Endothelial cell of umbilical vein (primary cell): ENCODE measurements around the gene FOSL2. TPM values are rescaled to one million over a fixed set of nuclear protein-coding genes. Genes with fewer than 3 reads are reported as not detected.

Experiments
- BruUV-seq: library from RNA; stranded (reverse); fragments of 400-500 nt; replicated peaks from 2 replicates; lab custom pipeline; 2021; lab: Mats Ljungman, UMichigan
- CTCF ChIA-PET: fragments of 300-600, 350-600 bp; sonication (Branson Sonifier 250); formaldehyde crosslinking; loops from one replicate; lab custom pipeline; 2021; ENCODE audit warnings: antibody characterized with exemption, inconsistent platforms; lab: Charles Lee
- POLR2A ChIA-PET: fragments of 300-600, 350-600 bp; sonication (Branson Sonifier 250); formaldehyde crosslinking; loops from one replicate; lab custom pipeline; 2021; ENCODE audit warnings: antibody characterized with exemption, inconsistent platforms; lab: Charles Lee
- DNase-seq: peaks from one replicate; pipeline ENCODE4 v3.0.0-alpha.2; 2011; ENCODE audit warnings: low read depth, low spot score
- FAIRE-seq: peaks from 2 replicates; lab custom pipeline; 2011; peaks lifted over from hg19 to GRCh38; lab: Jason Lieb, UNC
- H2AFZ ChIP-seq: 2 replicates; pipeline ENCODE4 v1.6.0; 2012; ENCODE audit warnings: low read depth, low read length, control low read depth, inconsistent platforms
- H3K27ac ChIP-seq: 2 replicates; pipeline ENCODE4 v1.5.1; 2011; ENCODE audit warnings: low read depth, mild to moderate bottlenecking, control low read depth, low read length, moderate library complexity; ENCODE audit not compliant: insufficient read depth
- H3K27me3 ChIP-seq, 2 experiments: 2 replicates each; pipeline versions ENCODE4 v1.6.0 to v1.6.1; 2011; ENCODE audit warnings: low read length in 2 of 2, mixed read lengths in 1 of 2; ENCODE audit not compliant: control insufficient read depth in 2 of 2, insufficient read depth in 2 of 2
- H3K36me3 ChIP-seq, 2 experiments: 2 replicates in 1 of 2; 3 replicates in 1 of 2; pipeline ENCODE4 v1.5.1; 2011; ENCODE audit warnings: low read length in 2 of 2, mild to moderate bottlenecking in 1 of 2, moderate library complexity in 1 of 2; ENCODE audit not compliant: control insufficient read depth in 2 of 2, insufficient read depth in 2 of 2; ENCODE audit errors: extremely low read depth in 1 of 2
- H3K4me1 ChIP-seq: 3 replicates; pipeline ENCODE4 v1.5.1; 2011; ENCODE audit warnings: mild to moderate bottlenecking, low read length; ENCODE audit not compliant: control insufficient read depth, insufficient read depth; ENCODE audit errors: extremely low read depth
- H3K4me2 ChIP-seq: 2 replicates; pipeline ENCODE4 v1.6.1; 2011; ENCODE audit warnings: low read length, control low read depth, mixed read lengths; ENCODE audit not compliant: insufficient read depth
- H3K4me3 ChIP-seq, 3 experiments: fragments of 200-600 bp in 1 of 3; sonication (generic), shearing (Covaris generic) in 1 of 3; replicated peaks in 1 of 3; 2 replicates each; pipeline ENCODE4 v1.5.1; 2011 to 2016; ENCODE audit warnings: control low read depth in 3 of 3, low read length in 3 of 3, mild to moderate bottlenecking in 2 of 3, inconsistent platforms in 1 of 3, low read depth in 1 of 3, moderate library complexity in 1 of 3; ENCODE audit not compliant: insufficient read depth in 1 of 3
- H3K79me2 ChIP-seq: 2 replicates; pipeline ENCODE4 v1.6.0; 2012; ENCODE audit warnings: low read length, inconsistent platforms; ENCODE audit not compliant: control insufficient read depth, insufficient read depth
- H3K9ac ChIP-seq: replicated peaks from 2 replicates; pipeline ENCODE3; 2011; ENCODE audit warnings: low read length, control low read depth; ENCODE audit not compliant: insufficient read depth; ENCODE audit errors: extremely low read depth
- H3K9me1 ChIP-seq: replicated peaks from 3 replicates; pipeline ENCODE4 v1.6.0; 2011; ENCODE audit warnings: mild to moderate bottlenecking, low read length; ENCODE audit not compliant: control insufficient read depth, insufficient read depth; ENCODE audit errors: extremely low read depth
- H3K9me3 ChIP-seq: replicated peaks from 2 replicates; pipeline ENCODE4 v1.5.1; 2012; ENCODE audit warnings: low read length, inconsistent platforms; ENCODE audit not compliant: control insufficient read depth, insufficient read depth
- H4K20me1 ChIP-seq: replicated peaks from 2 replicates; pipeline ENCODE3; 2011; ENCODE audit warnings: mild to moderate bottlenecking, low read length; ENCODE audit not compliant: control insufficient read depth, insufficient read depth; ENCODE audit errors: extremely low read depth
- CTCF ChIP-seq, 2 donors: IDR thresholded peaks; 1 replicate in 1 of 2; 2 replicates in 1 of 2; pipeline ENCODE4 v1.5.1; 2011; ENCODE audit warnings: low read length in 2 of 2, mild to moderate bottlenecking in 2 of 2, moderate library complexity in 2 of 2, control low read depth in 1 of 2, inconsistent platforms in 1 of 2, low read depth in 1 of 2; ENCODE audit not compliant: insufficient read depth in 1 of 2; ENCODE audit errors: extremely low read depth in 1 of 2
- EZH2 ChIP-seq: IDR thresholded peaks from 2 replicates; pipeline ENCODE4 v1.6.1; 2012; ENCODE audit warnings: borderline replicate concordance, low read depth, mild to moderate bottlenecking, moderate library complexity, low read length, inconsistent platforms; ENCODE audit not compliant: severe bottlenecking
- FOS ChIP-seq: IDR thresholded peaks from 2 replicates; pipeline ENCODE4 v1.6.1; 2011; ENCODE audit warnings: mild to moderate bottlenecking, low read length, moderate library complexity, borderline replicate concordance; ENCODE audit not compliant: insufficient read depth
- GATA2 ChIP-seq: IDR thresholded peaks from 2 replicates; pipeline ENCODE4 v1.7.0; 2011; ENCODE audit warnings: low read depth, mild to moderate bottlenecking, moderate library complexity, mixed read lengths, low read length; ENCODE audit not compliant: insufficient read length, insufficient read depth
- JUN ChIP-seq: IDR thresholded peaks from 2 replicates; pipeline ENCODE4 v1.6.1; 2011; ENCODE audit warnings: borderline replicate concordance, low read depth; ENCODE audit not compliant: insufficient read length, insufficient read depth
- MAX ChIP-seq: IDR thresholded peaks from 2 replicates; pipeline ENCODE4 v1.6.1; 2011; ENCODE audit not compliant: insufficient read depth, insufficient read length
- MYC ChIP-seq: IDR thresholded peaks from one replicate; pipeline ENCODE4 v1.6.1; 2011; ENCODE audit warnings: mild to moderate bottlenecking, low read depth, low read length
- POLR2A ChIP-seq: IDR thresholded peaks from 2 replicates; pipeline ENCODE4 v1.6.1; 2012; ENCODE audit warnings: low read depth, mild to moderate bottlenecking, control low read depth, low read length
- POLR2AphosphoS5 ChIP-seq: IDR thresholded peaks from 2 replicates; pipeline ENCODE4 v1.6.1; 2012; ENCODE audit warnings: low read depth, mild to moderate bottlenecking, control low read depth, low read length, moderate library complexity; ENCODE audit not compliant: insufficient read depth
- dilution Hi-C: fragments of 300-500 bp; cut with MboI; formaldehyde crosslinking; loops from one replicate; pipeline ENCODE4 v1.15.0; 2019; ENCODE audit warnings: low sequenced_read_pairs; ENCODE audit not compliant: extremely low pct_ligation_motif_present
- intact Hi-C: fragments of 100-400 bp; cut with micrococcal nuclease; formaldehyde crosslinking; loops from one replicate; pipeline ENCODE4 v1.10.0; 2022
- polyA plus RNA-seq, 4 experiments: library from polyadenylated mRNA; depleted of rRNA in 3 of 4; stranded (reverse) in 3 of 4; unstranded in 1 of 4; fragments of >200 nt; gene quantifications; 2 replicates each; pipeline versions ENCODE4 v1.2.1 to v1.2.3, GENCODE V29; 2011 to 2012; ENCODE audit warnings: missing spikeins in 1 of 4
- total RNA-seq: library from RNA; stranded (reverse); gene quantifications from 2 replicates; pipeline ENCODE4 v1.2.3, GENCODE V29; 2021

Gene FOSL2
- total and polyA plus RNA-seq, 2 donors (not counting 3 experiments of a cell fraction or from before 2014, with no cell fraction given) = 43.9 to 85.3 TPM

GRCh38 chr2:28381225-28382180 is 11.2 kb upstream of the FOSL2 start:
- H3K36me3 ChIP-seq = no peaks in the 10 kb centered on the region
- H3K4me3 ChIP-seq = no peak overlapping the region
- H3K79me2 ChIP-seq = no peaks in the 10 kb centered on the region
- H3K9me1 ChIP-seq = no peaks in the 10 kb centered on the region
- no peak for TF ChIP-seq FOS
- no peak for TF ChIP-seq EZH2
- TF ChIP-seq POLR2AphosphoS5 = no peak
- TF ChIP-seq MAX = no peak
- TF ChIP-seq MYC = no peak
- no peak for TF ChIP-seq JUN
- TF ChIP-seq GATA2 = no peak
- no peak for TF ChIP-seq CTCF (IDR thresholded peaks at IDR 0.05; ENCODE audit: extremely low read depth in 1 of 2, insufficient read depth in 1 of 2, low read depth in 1 of 2, low read length in 2 of 2)
- TF ChIP-seq POLR2A = no peak
- H3K4me2 ChIP-seq = no peak overlapping the region
- H3K27ac ChIP-seq = no peak overlapping the region
- no peaks in the 10 kb centered on the region for H4K20me1 ChIP-seq
- no peak overlapping the region for H3K9ac ChIP-seq
- FAIRE-seq = no peak
- intact Hi-C loops = no loop called here
- no peak overlapping the region for H2AFZ ChIP-seq
- dilution Hi-C loops = no loop called here
- H3K9me3 ChIP-seq = no peaks in the 10 kb centered on the region
- H3K4me1 ChIP-seq = peaks cover 6% of the 10 kb centered on the region
- POLR2A ChIA-PET = interaction anchor here (0.9 kb wide), 1 partner anchor 11 kb away, joined by 3 read pairs; the partner anchor contains the start of gene FOSL2
- CTCF ChIA-PET = interaction anchor here (1.0 to 1.5 kb wide), 3 partner anchors 11 to 627 kb away, joined by 3 to 4 read pairs (median 3); no protein-coding TSS in a partner anchor
- DNase-seq = no peak
- no peaks in the 10 kb centered on the region for H3K27me3 ChIP-seq
- BruUV-seq = no TSS peak
